GM18861 (cell line): Measurements from ENCODE around the gene TOX2.

Experiments
- ATAC-seq: cut with Tn5 transposase; IDR thresholded peaks from one replicate; pipeline ENCODE4 v1.9.1; 2021; ENCODE audit not compliant: unreplicated experiment

TOX2 gene

GRCh38 chr20:43915211-43916072 is 790 bp downstream of the TOX2 start:
- ATAC-seq, result no peak

DNA sequence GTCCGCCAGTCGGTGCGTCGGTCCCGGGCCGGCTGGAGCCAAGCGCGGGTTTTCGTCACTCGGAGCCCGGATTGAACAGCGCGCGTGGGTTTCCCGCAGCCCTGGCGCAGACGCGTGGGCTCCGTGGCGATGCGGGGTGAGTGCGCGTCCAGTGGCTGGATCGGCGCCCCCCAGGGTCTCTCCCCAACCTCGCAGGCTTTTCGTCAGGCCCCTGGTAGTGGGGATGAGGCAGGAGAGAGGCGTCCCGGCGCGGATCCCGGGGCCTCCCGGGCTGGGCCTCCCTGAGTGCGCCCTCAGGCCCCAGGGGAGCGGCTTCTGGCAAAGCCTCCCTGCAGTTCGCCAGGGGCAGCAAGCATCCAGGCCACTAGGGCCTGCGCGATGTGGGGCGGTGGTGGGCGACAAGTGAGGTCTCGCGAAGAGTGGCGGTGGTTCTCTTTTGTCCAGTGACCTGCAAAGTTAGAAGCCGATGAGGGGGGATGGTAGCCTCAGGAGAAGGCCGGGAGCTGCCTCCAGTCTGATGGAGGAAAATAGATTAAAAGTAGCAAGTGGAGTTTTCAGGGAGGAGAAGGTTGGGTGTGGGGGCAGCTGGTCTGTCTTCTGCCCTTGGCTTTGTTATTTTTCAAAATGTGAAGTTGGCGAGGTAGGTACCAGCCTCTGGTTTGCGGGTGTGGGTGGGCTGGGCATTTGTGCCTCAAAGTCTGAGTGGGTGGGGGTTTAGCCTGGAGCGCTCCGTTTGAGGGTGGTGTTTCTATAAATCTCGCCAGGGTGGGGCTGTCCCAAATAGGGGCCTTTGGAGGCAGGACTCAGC is 1.6 kb downstream of the TOX2 start:
- no peak for ATAC-seq

DNA sequence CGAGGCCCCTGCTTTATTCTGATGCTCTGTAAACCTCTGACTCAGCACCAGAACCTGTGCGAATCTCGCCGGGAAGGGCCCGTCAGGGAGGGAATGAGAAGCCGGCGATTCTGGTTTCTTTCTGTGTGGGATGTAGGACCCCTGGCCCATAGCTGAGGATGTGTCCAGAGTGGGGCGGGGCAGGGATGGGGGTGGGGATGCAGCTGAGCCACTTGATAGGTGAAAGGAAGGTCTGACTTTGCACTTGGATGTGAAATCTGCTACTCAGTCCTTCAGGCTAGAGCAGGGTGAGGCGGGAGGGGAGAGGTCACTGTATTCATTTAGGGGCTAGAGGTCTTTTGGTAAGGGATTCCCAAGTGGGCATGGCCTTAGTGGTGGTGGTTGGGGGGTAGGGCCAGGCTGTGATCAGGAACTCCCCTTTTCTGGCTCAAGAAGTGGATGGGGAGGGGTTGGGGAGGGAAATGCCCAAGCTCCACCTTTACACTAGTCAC is 2.3 kb downstream of the TOX2 start:
- ATAC-seq, result no peak

DNA sequence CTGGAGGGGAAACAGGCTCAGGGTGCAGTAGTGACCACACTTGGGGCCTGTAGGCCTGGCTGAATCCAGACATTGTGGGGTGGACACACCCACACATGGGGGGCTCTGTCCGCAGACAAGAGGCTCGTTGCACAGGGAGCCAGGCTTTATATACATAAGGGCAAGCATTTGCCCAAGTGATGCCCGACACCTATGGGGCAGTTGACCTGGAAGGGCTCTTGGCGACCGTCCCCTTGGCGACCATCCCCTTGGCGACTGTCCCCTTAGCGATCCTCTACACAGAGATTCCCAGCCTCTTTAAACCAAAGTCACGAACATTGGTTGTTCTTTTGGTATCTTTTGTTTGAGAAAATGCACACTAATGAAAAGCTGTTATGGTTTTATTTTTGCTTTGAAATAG is 2.7 kb downstream of the TOX2 start:
- ATAC-seq, result no peak

DNA sequence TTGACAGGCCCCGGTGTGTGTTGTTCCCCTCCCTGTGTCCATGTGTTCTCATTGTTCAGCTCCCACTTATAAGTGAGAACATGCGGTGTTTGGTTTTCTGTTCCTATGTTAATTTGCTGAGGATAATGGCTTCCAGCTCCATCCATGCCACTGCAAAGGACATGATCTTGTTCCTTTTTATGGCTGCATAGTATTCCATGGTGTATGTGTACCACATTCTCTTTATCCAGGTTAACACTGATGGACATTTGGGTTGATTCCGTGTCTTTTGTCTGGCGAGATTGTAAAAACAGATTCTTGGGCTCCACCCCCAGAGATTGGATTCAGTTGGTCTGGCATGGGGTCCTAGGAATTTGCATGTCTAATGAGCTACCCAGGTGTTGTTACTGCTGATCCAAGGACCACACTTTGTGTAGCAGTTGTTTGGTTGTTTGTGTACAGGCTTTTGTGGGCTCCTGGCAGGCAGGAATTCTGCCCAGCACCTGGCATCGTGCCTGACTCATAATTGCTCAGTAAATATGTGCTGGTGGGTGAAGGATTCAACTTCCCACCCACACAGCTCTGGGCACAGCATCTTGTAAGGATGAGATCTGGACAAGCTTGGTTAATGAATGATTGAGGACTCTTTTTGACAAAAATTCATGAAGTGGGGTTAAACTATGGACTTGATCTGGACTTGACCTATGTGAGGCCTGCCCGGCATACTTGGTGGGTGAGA is 5.2 kb downstream of the TOX2 start:
- ATAC-seq, result no peak

DNA sequence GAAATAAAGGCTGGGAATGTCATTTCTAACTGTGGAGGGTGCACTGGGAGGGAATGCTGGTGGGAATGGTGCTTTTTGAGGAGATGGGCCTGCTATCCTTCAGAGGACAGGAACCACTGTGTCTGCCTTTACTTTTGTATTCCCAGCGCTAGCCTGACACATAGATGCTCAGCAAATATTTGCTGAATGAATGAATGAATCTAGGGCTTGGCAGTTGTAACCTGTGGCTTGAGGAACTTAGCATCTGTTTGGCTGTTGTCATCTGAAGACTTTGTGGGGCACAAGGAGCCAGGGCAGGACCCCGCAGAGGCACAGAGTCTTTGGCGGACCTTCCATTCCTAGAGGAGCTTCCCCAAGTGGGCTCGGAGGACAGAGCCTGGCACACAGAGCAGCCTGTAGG is 6.1 kb downstream of the TOX2 start:
- no peak for ATAC-seq

DNA sequence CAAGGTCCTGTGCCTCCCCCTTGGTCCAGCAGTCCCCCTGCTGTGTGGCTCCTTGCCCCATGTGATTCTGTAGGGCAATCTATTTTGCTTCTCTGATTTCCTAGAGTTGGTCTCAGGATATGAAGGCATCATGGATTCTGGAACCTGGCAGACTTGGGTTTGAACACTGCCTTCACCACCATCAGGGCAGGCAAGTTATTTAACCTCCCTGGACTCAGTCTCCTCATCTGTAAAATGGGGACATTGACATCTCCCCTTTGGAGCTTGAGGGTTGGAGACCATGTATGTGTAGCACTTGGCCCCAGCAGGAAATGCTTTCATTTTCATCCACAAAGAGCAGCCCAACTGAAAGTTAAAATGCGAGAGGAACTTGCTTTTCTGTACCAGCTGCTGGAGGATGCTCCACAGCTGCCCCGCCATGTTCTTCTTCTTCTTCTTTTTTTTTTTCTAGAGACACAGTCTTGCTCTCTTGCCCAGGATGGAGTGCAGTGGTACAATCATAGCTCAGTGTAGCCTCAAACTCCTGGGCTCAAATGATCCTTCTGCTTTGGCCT is 6.7 kb downstream of the TOX2 start:
- no peak for ATAC-seq

DNA sequence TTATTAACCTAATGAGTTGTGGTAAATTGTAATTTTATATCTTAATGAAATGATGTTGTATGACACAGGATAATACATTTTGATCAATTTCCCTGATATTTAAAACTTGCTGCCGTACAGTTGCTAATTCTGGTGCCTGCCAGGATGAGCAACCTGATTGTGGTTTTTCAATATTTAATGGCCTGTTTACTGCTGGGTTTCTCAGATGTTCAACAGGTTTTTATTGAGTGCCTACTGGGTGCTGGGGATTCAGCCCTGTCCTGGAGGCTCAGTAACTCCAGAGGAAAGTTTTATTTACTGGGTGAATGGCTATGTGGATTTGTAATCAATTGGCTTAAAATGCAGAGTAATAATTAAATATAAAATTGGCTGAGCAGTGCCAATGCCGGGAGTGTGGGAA is 8.0 kb downstream of the TOX2 start:
- no peak for ATAC-seq

DNA sequence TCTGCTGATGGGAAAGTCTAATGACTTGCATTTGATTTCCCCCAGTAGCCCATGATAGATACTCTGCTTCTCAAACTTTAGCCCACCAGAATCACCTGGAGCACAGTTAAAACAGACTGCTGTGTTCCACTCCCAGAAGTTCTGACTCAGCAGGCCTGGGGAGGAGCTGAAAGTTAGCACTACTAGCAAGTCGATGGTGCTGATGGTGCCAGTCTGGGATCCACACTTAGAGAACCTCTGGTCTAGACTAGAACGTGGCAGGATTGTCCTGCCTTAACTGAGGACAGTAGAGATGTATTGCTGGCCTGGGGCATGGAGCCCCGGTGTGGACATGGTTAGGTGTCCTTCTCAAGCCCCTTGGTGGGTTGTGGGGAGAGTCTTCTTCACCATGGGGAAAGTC is 8.7 kb downstream of the TOX2 start:
- ATAC-seq, result no peak

- ATAC-seq, result no peak
Measured at GRCh38 chr20:43923917-43924316, 9.3 kb downstream of the TOX2 start.

DNA sequence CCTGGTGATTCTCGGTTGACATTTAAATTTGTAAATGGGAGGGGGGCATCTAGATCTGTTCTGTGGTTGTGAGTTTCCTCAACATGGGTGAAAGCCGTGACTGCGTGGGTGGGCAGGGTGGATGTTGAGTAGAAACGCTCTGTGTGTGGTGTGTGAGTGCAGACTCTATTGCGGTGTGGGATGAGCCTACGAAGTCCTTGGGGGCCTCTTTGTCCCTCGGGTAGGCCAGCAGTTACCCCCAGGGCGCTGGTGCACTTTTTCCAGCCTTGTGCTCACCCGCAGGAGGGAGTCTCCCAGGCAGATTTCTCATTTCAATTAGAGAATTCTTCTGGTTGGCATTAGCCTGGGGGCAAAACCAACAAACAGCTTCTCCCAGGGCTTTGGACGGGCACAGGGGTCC is 10.6 kb downstream of the TOX2 start:
- ATAC-seq, result no peak

DNA sequence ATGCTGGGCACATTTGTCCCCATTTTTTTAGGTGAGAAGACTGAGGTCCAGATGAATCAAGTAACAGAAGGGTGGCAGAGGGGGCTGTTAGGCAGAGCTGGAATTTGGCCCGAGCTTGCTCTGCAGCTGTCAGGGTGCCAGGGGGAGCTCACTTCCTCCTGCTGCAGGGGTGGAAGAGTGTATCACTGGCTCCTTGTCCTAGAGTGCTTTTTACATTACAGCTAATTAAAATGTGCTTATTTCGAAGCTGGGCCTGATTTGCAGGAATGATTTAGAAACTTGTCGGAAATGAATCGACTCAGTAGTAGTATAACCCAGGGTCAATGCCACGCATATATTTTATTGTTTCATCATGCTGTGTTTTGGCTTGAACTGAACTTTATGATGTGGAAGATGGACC is 11.1 kb downstream of the TOX2 start:
- ATAC-seq, result no peak

DNA sequence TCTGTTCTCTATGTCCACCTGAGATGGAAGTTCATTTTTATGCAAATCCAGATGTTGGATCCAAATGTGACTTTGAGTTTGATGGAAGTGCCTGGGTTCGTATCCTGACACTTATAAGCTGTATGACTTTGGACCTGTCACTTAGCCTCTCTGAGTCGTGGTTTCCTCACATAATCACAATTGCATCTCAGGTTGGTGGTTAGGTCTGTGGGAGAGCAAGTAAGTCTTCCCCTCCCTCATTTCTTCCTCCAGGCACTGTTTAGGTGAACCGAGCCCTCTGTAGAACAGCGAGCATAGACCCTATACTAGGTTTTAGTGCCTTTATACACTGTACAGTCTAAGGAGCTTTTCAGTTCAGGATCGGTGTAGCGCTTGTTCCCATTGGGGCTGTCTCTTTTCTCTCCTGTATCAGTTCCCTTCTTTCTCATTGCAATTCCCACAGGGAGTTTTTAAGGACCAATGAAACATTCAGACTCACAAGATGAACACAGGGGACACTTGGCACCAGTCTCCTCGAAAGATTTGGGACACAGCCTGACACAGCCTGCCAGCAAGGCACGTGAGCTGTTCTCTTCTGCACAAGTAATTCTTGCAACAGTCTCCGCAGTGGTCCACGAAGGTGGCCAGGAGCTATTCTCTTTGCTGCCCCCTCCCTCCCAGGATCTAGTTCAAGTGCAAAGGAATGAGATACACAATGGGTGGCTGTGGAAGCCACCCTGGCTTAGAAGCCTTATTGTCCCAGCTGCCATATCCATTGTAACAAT is 11.8 kb downstream of the TOX2 start:
- ATAC-seq, result no peak

GRCh38 chr20:43931976-43932375 is 17.3 kb downstream of the TOX2 start:
- no peak for ATAC-seq

DNA sequence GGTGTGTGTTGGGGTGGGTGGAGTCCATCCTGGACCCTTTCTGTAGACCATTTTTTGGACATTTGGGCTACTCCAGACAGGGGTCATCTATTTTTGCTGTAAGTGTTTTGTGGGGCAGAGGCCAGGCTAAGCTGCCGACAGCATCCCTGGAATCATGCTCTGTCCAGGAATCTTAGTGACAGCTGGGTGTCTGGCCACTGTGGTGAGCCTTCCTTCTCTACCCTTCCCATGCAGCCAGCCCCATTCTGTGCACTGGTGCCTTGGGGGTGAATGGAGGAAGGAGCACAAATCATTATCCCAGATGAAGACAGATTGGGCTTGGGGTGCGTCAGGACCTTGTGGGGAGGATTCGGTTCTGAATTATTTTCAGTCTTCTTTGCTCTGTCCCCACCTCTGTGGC is 20.2 kb downstream of the TOX2 start:
- ATAC-seq, result no peak

DNA sequence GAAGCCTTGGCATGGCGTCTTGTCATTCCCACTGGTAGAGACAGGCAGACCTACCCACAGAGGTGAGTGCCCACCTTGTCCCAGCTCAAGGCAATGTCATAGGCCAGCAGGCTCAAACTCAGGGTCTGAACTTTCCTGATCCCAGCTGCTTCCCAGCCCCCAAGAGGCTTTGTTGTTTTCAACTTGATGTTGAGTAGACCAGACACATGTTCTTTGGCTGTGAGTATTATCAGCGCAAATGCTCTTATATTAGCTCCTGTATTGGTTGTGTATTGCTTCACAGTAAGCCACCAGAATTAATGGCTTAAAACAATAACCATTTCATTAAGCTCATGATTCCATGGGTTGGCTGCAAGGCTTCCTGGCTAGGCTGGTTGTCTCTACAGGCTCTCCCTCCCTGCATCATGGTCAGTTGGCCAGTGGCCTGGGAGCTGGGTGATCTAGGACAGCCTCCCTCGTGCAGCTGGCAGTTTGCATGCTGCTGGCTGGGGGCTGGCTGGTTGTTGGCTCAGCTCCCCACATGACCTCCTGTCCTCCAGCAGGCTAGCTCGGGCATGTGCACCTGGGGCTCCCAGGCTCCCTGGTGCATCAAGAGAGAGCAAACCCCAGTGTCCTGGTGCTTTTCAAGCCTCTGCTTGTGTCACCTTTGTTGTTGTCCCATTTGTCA is 21.6 kb downstream of the TOX2 start:
- no peak for ATAC-seq

DNA sequence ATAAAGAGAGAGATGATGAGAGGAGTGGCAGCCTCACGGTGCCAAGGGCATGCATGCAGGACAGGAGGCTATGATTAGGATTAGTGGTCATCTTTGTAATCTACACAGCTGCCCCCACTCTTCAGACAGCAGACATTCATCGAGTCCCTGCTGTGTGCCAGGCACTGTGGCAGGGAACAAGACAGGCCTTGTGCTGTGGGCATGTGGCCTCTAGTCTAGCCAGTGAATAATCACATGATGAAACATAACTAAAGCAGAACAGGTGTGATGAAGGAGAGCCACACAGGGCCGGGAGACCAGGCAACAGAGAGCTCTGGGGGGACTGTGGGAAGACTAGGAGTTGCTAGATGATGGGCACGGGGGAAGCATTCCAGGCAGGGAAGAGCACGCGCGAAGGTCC is 22.2 kb downstream of the TOX2 start:
- ATAC-seq, result no peak

DNA sequence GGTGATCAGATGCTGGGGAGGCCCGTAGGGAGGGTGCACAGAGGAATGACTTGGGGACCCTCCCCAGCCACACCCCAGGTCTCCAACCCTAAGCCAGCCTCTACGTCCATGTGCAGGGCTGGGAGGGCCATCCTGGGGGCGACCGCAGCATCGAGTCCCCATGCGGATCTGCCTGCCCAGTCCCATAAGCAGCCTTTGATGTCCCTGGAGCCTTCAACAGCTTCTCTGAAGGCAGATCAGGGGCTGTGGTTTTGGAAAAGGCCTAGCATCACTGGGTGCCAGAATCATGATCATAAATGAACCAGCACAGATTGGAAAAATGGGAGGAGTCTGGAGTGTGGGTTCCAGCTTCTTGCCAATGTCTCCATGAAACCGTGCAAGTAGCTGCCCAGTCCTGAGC is 22.9 kb downstream of the TOX2 start:
- no peak for ATAC-seq

- ATAC-seq, result no peak
Measured at GRCh38 chr20:43938017-43938655, 23.5 kb downstream of the TOX2 start.
